Endometrial microvascular endothelial cells (primary cell): Measurements from ENCODE around the gene ROBO1. TPM values are rescaled to one million over a fixed set of nuclear protein-coding genes. Genes with fewer than 3 reads are reported as not detected.

ENCODE experiments used
- in situ Hi-C: cut with HindIII; loops from 2 replicates; pipeline ENCODE4 v1.10.0; 2017; ENCODE audit warnings: low sequenced_read_pairs, low pct_unique_long_range_greater_than_20kb; ENCODE audit errors: inconsistent ontology term
- total RNA-seq: library from RNA; depleted of rRNA; stranded (reverse); fragments of >200 nt; gene quantifications from one replicate; pipeline ENCODE4 v1.2.3, GENCODE V29; 2015; ENCODE audit errors: inconsistent ontology term

The ROBO1 gene
- total RNA-seq, 1 donor from 2014 or later: 4.0 TPM

- in situ Hi-C loops: no loop called here
Observed at GRCh38 chr3:78867409-78868372, 900.1 kb downstream of the ROBO1 start.

GRCh38 chr3:78863306-78864203, 904.2 kb downstream of the ROBO1 start:
- in situ Hi-C loops: no loop called here

GRCh38 chr3:78861156-78861555, 906.6 kb downstream of the ROBO1 start:
- in situ Hi-C loops: no loop called here

GRCh38 chr3:78860567-78860966, 907.2 kb downstream of the ROBO1 start:
- in situ Hi-C loops: no loop called here

GRCh38 chr3:78858910-78859309, 908.9 kb downstream of the ROBO1 start:
- in situ Hi-C loops: no loop called here

GRCh38 chr3:78858174-78858573, 909.6 kb downstream of the ROBO1 start:
- in situ Hi-C loops: no loop called here

- in situ Hi-C loops: no loop called here
Observed at GRCh38 chr3:78857494-78858111, 910.2 kb downstream of the ROBO1 start.

- in situ Hi-C loops: no loop called here
Observed at GRCh38 chr3:78856164-78856563, 911.6 kb downstream of the ROBO1 start.

- in situ Hi-C loops: no loop called here
Observed at GRCh38 chr3:78855190-78855589, 912.6 kb downstream of the ROBO1 start.

GRCh38 chr3:78848392-78849288, 919.2 kb downstream of the ROBO1 start:
- in situ Hi-C loops: no loop called here

- in situ Hi-C loops: no loop called here
Observed at GRCh38 chr3:78847603-78848002, 920.2 kb downstream of the ROBO1 start.

- in situ Hi-C loops: no loop called here
Observed at GRCh38 chr3:78847203-78847602, 920.6 kb downstream of the ROBO1 start.

GRCh38 chr3:78846718-78847117, 921.1 kb downstream of the ROBO1 start:
- in situ Hi-C loops: no loop called here

- in situ Hi-C loops: no loop called here
Observed at GRCh38 chr3:78845605-78846004, 922.2 kb downstream of the ROBO1 start.

- in situ Hi-C loops: no loop called here
Observed at GRCh38 chr3:78844307-78844706, 923.5 kb downstream of the ROBO1 start.

GRCh38 chr3:78839693-78840092, 928.1 kb downstream of the ROBO1 start:
- in situ Hi-C loops: no loop called here

GRCh38 chr3:78838362-78838761, 929.4 kb downstream of the ROBO1 start:
- in situ Hi-C loops: no loop called here

- in situ Hi-C loops: no loop called here
Observed at GRCh38 chr3:78834910-78835309, 932.9 kb downstream of the ROBO1 start.
